Measurements from ENCODE around the gene CADPS2. TPM values are rescaled to one million over a fixed set of nuclear protein-coding genes. Genes with fewer than 3 reads are reported as not detected.

CADPS2 gene
- total RNA-seq, 1 experiment from 2014 or later: 1.6 TPM

DNA sequence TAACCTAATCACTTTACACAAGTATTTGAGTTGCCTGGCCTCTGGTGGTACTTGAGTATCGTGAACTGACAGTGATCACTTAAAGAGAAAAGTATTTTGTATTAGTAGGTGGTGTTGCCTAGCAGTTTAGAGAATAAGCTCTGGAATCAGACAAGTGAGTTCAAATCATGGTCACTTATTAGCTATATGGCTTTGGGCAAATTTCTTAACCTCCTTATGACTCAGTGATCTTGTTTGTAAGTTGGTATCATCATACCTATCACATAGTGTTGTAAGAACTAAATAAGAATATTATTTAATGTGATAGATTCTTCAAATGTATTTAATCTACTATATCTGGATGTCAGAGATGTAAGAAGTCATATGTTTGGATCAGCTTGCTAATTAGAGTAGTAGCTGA, 351.2 kb downstream of the CADPS2 start:
- no peak for DNase-seq (ENCODE audit: low spot score)

DNA sequence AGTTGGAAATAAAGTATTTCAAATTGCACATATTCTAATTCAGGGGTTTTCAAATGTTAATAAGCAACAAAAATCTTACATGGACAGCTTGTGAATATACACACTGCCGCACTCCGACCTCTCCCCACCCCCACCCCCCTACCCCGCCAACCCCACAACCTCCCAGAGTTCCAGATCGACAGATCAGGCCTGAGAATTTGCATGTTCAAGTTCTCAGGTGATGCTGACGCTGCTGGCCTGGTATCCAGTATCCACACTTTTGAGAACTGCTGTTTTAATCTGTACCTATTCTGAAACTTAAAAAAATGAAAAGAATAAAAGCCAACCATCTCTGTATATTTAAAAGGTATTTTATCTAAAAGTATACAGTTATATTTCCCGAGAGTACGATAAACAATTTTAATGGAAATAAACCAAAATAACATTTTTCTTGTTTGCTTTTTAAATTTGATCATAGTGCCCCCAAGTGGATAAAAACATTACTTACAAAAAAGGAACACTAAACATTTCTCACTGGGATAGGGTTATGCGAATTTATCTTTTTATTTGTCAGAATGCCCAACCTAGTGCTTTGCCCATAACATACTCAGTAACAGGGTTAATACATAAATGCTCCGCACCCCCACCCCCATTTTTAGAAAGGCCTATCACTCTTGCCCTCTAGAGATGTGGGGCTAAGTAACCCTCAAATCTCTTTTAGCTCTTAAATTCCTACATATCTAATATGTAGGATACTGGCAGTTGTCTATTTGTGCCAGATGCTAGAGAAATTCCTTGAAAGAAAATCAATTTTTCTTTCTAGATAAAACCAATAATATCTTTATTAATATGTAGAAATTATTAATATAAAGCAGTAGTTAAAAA, 353.6 kb downstream of the CADPS2 start:
- peak; percentile 44 for DNase-seq (ENCODE audit: low spot score)

DNA sequence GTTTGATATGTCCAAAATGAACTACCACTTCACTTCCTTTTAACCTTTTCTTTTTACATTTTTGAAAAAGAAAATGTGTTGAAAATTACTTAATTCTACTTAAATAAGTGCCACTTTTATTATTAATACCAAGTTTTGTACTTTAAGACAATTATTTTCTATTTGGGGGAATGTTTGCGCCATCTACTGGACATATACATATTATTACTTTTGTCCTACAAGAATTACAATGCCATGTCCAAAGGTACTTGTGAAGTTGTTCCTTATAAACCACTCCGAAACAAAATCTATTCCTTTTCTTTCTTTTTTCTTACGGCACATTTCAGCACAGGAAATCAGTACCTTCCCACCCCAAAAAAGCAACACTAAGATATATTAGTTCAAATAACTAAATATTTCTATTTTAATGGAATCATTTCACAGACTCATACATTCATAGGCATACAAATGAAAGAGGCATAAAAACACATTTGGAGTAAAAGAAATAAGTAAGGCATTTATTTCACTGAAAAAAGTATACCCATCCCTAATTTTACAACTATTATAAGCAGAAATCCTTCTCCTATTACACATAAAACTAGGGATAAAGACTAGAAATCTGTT, 357.3 kb downstream of the CADPS2 start:
- peak; percentile 69 for DNase-seq (ENCODE audit: low spot score)

DNA sequence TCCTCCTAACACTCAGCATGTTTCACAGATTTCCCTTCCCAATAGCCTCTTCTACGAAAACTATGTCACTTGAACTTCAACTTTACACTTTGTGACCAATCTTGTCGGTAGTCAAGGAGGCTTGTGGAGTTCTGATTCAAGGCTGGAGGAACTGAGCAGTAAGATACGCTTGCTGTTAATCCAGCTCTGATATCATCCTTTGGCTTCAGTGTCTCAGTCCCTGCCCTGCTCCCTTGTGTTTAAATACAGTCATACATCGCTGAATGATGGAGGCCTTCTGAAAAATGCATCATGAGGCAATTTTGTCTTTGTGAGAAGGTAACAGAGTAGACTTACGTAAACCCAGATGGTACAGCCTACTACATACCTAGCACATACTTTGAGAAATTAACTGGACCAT, 360.9 kb downstream of the CADPS2 start:
- no peak for DNase-seq (ENCODE audit: low spot score)

DNA sequence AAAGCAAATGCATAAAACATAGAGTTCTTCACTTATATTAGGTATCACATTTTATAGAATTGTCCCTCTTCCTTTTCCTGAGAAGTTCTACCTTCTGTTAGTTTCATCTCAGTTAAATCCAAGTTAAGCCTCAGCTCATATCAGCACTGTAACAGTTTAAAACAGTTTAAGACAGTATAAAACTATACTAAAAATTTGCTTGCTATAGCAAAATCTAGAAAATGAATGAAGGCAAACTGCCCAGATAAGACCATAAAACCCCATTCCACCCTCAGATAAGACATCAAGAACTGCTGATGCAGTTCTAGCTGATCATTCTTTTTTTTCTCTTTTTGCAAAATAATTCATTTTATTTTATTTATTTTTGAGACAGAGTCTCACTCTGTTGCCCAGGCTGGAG, 364.5 kb downstream of the CADPS2 start:
- DNase-seq (ENCODE audit: low spot score): no peak

DNA sequence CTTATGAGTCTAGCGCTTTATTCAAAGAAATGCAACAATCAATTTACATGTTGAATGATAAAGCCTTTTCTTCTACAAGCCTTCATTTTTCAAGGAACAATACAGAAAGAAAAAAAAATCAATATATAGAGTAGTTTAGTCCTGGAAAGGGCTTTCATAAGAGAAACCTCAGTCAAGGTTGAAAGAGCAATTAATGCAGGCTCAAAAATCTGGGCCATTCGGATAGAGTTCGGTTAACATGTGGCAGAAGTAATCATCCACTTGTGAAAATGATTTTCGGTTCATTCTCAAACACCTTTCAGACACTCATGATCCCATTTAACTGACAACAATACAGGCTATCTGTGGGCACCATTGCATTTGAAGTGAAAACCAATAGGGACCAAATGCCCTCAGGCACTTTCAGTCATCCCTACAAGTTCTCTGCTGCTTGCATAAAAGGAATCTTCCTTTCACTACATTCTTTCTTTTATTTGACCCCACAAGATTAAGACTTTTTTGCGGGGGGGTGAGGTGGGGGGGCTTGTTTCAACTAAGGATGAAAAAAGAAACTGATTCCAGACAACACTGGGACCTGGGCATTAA, 365.2 kb downstream of the CADPS2 start:
- DNase-seq (ENCODE audit: low spot score): no peak

DNA sequence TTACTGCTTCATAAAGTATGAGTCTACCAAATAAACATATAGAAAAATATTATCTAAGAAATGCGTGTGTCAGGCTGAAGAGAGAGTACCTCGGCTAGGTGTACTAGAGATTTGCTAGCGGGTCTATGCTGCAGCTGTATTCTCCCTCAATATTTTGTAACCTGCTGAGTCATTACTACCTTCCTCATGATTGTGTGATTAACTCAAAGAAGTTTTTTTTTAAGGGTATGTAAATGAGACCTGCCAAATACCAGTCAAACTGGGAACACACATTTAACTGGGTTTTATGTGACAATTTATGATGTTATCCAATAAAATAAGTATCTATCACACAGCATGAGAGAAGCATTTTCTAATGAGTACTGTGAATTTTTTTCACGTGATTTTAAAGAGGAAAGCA, 367.8 kb downstream of the CADPS2 start:
- DNase-seq (ENCODE audit: low spot score): no peak

DNA sequence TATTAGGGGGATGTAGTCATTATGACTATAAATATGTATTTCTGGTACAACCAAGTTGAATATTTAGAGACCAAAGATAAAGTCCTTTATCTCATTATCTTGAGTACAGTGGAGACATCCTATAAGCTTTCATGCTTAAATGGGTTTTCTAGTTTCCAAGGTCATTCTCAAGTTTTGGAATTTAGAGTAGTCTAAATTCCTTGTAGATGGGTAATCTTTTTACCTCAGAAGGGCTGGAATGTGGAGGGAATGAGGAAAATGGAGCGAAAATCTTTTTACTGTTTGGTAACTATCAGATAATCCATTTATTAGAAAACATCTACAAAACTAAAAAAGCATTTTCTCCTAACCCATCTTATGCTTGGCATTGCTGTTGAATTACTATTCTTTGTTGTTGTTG, 368.7 kb downstream of the CADPS2 start:
- DNase-seq (ENCODE audit: low spot score): no peak

DNA sequence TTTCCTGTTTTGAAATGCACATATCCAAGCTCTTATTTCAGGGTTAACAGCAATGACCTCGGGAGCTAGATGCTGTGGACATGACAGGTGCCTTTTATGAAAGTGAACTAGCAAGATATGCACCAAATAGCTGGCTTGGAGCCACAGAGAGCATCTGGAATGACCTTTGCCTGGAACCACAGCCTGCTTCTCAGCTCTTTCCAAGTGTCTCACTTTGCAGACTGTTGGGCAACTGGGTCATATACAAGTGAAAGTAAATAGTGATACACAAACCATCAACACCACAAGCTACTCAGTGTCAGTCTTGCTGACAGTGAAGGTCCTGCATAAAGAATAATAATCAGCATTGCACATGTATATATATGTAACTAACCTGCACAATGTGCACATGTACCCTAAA, 370.9 kb downstream of the CADPS2 start:
- DNase-seq (ENCODE audit: low spot score): no peak

DNA sequence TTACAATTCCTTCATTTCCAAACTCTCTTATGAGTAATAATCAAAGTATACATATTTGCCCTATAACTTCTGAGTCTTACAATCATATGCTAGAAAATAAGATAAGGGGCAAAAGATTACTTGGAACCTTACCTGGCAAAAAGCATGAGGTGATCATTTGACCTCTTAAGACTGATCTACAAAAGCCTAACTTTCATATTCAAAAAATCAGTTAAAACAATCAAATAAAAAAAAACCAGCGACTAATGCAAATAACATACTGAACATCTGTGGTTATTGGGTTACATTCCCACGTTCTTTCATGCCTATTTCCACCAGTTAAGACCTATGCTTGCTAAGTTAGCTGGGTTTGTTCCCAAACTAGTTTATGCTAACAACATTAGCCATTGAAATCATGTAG, 375.0 kb downstream of the CADPS2 start:
- no peak for DNase-seq (ENCODE audit: low spot score)

DNA sequence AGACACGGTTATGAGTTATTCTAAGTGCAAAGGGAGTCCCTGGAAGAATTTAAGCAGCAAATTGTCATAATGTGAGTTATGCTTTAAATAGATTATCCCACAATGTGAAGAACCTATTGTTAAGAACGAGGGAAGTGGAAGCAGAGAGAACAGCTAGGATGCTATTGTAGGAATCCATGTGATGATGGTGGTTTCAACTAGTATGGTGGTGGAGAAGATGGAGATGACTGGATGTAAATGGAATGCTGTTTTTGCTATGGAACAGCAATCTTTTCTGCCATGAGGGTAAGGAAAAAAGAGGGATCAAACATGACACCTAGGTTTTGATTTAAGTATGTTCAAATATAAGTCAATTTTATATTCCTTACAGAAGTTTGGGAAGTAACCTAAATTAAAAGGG, 378.7 kb downstream of the CADPS2 start:
- DNase-seq (ENCODE audit: low spot score): no peak

DNA sequence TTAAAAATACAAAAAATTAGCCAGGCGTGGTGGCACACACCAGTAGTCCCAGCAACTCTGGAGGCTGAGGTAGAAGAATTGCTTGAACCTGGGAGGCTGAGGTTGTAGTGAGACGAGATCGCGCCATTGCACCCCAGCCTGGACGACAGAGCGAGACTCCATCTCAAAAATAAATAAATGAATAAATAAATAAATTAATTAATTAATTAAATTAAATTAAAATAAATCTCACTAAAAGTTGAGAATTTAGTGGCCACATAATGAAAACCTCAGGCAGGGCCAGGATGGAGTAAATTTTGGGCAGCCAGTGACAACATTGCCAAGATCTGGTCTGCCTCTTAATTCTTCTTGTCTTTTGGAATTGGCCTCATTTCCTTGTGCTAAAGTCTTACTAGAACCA, 394.3 kb downstream of the CADPS2 start:
- DNase-seq (ENCODE audit: low spot score): no peak

DNA sequence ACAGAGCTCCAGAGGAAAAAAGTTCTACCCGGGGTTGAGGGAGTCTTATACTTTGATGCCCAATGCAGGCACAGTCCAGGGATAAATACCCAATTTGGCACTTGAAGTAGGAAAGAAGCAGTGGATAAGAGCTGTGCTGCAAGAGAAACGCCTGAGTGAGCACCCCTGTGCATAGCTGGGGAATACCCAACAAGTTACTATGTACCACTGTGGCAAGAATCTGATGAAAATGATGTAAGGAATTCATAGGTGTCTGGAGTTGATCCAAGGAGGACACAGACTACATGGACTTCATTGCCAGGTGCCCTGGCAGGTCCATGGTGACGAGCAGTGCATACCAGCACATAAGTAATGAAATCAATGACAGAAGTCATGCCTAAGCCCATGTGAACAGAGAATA, 398.0 kb downstream of the CADPS2 start:
- no peak for DNase-seq (ENCODE audit: low spot score)

DNA sequence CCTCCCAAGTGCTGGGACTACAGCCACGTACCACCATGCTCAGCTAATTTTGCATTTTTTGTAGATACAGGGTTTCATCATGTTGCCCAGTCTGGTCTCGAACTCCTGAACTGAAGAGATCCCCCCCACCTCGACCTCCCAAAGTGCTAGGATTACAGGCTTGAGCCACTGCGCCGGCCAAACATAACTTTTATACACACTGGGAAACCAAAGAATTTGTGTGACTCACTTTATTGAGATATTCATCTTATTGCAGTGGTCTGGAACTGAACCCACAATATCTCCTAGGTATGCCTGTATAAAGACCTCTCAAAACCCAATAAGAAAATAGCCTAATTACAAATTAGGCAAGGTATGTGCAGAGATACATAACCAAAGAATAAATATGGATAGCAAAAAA, 399.1 kb downstream of the CADPS2 start:
- no peak for DNase-seq (ENCODE audit: low spot score)

DNA sequence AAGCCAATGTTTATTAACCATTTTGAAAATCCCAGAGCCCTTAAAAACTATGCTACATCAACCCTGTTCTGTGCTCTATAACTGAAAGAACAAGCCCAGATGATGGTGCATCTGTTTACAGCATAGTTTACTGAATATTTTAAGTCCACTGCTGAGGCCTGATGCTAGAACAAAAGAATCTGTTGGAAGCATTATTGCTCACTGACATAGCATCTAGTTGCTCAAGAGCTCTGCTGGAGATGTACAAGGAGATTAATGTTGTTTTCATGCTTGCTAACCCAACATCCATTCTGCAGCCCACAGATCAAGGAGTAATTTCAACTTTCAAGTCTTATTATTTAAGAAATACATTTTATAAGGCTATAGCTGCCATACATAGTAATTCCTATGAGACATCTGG, 400.4 kb downstream of the CADPS2 start:
- DNase-seq (ENCODE audit: low spot score): no peak

DNA sequence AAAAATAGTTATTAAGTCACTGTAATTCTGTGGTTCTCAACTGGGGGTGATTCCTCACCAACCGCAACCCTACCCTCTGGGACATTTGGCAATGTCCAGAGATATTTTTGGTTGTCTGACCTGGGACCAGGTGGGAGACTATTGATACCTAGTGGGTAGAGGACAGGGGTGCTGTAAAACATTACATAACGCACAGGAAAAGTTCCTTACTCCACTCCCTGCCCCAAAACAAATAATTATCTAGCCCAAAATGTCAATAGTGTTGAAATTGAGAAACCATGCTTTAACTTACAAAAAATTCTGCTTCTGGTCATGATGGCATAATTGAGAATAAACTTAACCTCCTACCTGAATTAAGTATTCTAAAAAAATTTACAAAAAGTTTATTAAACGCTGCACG, 404.0 kb downstream of the CADPS2 start:
- DNase-seq (ENCODE audit: low spot score): no peak

DNA sequence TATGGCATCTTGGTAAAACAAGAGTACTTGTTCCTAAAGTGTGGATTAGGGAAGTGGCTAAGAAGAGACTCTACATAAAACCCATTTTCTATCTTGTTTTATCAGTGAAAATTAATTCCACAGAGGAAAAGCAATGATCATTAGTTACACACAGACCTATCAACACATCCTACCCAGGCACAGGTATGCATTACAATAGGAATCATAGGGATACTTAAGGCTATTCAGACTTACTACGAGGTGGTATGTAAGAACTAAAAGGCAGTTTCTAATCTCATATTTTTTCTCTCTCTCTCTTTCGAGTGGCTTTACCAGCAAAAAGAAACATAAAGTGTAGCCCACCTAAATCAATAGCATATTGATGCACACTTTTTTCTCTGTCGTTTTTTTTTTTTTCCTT, 415.4 kb downstream of the CADPS2 start:
- no peak for DNase-seq (ENCODE audit: low spot score)

DNA sequence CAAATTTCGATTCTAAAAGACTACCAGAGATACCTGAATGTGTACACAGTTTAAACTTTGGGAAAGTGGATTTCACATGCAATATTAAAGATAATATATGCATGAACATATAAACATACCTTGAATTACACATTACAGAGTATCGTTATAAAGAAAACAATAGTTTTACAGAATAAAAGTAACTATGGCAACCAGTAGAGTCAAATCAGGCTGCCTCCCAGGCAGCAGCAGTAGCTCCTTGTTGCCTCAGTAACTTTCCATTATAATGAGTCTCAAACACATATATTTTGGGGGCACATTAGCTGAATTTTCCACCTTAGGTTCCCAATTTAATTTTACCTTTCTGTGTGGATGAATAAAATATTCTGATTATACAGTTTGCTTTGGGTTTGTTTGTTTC, 417.3 kb downstream of the CADPS2 start:
- no peak for DNase-seq (ENCODE audit: low spot score)

DNA sequence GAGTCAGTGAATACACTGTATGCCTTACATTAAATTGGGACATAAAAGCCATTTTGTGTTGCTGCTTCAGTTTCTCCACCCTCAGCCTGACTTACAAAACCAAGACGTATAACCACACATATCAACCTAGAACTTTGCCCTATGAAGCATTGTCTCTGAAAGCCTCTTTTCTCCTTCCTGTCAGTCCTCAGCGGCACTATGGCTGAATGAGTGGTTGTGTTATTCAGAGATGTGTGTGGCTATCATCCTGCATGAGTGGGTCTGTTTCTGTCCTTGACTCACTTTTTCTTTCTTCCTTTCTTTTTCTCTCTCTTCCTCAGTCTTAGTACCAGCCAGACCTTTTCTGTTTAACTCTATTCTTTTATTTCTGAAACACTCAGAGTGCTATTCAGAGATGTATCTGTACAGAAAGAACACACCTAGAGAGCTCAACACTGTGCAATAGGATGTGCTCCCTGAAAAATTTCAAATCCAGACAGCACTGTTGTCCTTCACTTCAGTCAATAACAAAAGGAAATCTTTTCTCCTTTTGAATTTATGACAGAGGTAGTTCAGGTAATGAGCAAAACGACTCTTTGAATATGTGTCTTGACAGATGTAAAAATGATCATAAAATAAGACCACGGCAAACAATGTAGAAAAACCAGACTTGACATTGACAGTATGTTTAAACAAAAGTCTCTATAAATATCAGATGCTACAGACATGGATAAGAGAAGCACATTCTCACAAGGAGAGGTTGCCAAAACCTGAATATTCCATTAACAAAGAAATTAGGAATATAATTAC, 418.4 kb downstream of the CADPS2 start:
- no peak for DNase-seq (ENCODE audit: low spot score)

DNA sequence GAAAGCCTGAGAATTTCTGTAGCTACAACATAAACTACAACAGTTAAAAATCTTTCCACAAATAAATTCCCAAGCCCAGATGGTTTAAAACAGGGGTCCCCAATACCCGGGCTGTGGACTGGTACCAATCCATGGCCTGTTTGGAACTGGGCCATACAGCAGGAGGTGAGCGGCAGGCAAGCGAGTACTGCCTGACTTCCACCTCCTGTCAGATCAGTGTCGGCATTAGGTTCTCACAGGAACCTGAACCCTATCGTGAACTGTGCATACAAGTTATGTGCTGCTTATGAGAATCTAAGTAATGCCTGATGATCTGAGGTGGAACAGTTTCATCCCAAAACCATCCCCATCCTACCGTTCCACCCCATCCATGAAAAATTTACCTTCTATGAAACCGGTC, 421.0 kb downstream of the CADPS2 start:
- DNase-seq (ENCODE audit: low spot score): no peak

DNA sequence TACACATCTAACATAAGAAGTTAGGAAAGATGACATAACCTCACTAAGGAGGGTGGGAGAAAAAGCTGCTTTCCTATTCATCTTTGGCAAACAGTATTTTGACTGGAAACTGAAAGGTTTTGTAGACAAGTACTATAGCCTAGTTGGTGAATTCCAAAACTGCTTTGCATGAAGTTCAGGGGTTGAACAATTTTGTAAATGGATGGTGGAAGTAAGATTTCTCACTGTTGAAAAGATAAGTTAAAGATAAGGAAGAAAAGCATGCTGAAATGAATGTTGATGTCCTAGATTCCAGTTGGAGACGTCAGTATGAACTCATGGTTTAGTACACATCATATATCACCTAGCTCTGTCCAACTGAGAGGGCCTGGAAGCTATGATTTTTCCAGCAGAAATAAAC, 422.6 kb downstream of the CADPS2 start:
- no peak for DNase-seq (ENCODE audit: low spot score)

DNA sequence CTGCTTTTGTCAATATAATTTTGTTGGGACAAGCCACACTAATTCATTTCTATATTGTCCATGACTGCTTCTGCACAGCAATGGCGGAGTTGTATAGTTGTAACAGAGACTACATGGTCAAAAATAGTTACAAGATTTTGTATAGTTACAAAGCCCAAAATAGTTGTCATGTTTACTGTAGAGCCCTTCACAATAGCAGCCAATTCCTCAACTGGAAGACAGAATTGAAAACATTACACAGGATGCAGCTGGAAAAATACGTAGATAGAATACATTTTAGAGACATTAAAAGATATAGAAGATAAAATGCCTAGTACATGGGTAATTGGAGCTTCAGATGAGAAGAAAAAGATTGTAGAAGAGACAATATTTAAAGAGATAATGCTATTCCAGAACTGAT, 425.3 kb downstream of the CADPS2 start:
- no peak for DNase-seq (ENCODE audit: low spot score)
